Measurements from ENCODE around the gene NEK10. TPM values are rescaled to one million over a fixed set of nuclear protein-coding genes. Genes with fewer than 3 reads are reported as not detected.

The NEK10 gene
- total and polyA plus RNA-seq, 2 donors (not counting 3 experiments of a cell fraction or from before 2014, with no cell fraction given): 0.32 to 5.0 TPM

DNA sequence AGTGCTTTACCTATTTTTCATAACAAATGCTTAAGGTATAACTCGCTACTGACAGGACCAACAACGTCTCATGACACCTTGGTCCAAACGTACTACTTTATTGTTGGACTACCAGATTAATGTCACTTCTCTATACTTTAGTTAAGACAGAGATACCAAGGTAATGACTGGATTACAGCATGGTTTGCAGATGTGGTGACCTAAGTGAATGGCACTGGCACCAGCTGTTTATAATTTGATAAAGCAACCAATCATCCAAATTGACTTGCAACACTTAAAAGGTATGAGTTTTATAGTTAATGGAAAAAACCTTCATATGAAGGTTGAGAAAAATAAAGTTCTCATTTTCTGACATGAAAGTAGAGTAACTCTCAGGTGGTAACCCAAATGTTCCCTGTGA is 209.0 kb downstream of the NEK10 start:
- TF ChIP-seq CTCF (IDR thresholded peaks at IDR 0.05; ENCODE audit: extremely low read depth in 1 of 2, insufficient read depth in 1 of 2, low read depth in 1 of 2, low read length in 2 of 2) (no peak), MAX (IDR thresholded peaks at IDR 0.05; ENCODE audit: insufficient read depth, insufficient read length) (no peak)
- CTCF ChIA-PET: no interaction called here
- intact Hi-C loops (cut with micrococcal nuclease): no loop called here
- dilution Hi-C loops (cut with MboI; ENCODE audit: extremely low pct_ligation_motif_present, low sequenced_read_pairs): no loop called here
- no peak overlapping the region for H3K27ac ChIP-seq (ENCODE audit: insufficient read depth, low read depth, low read length)
- H3K9ac ChIP-seq (replicated peaks; ENCODE audit: extremely low read depth, insufficient read depth, low read length): no peak overlapping the region
- no peaks in the 10 kb centered on the region for H3K4me1 ChIP-seq (ENCODE audit: control insufficient read depth, extremely low read depth, insufficient read depth, low read length)
- no peaks in the 10 kb centered on the region for H3K36me3 ChIP-seq (ENCODE audit: control insufficient read depth in 2 of 2, extremely low read depth in 1 of 2, insufficient read depth in 2 of 2, low read length in 2 of 2)
- no peaks in the 10 kb centered on the region for H3K27me3 ChIP-seq (ENCODE audit: control insufficient read depth in 2 of 2, insufficient read depth in 2 of 2, low read length in 2 of 2)
- no peak overlapping the region for H2AFZ ChIP-seq (ENCODE audit: low read depth, low read length)
- H3K9me3 ChIP-seq (replicated peaks; ENCODE audit: control insufficient read depth, insufficient read depth, low read length): no peaks in the 10 kb centered on the region
- H3K9me1 ChIP-seq (replicated peaks; ENCODE audit: control insufficient read depth, extremely low read depth, insufficient read depth, low read length): no peaks in the 10 kb centered on the region
- H3K79me2 ChIP-seq (ENCODE audit: control insufficient read depth, insufficient read depth, low read length): no peaks in the 10 kb centered on the region
- BruUV-seq (replicated peaks): no TSS peak
- POLR2A ChIA-PET: no interaction called here
- DNase-seq (ENCODE audit: low read depth, low spot score) (no peak), FAIRE-seq (no peak)
- no peak overlapping the region for H3K4me2 ChIP-seq (ENCODE audit: insufficient read depth, low read length)
- no peak overlapping the region for H3K4me3 ChIP-seq (replicated peaks in 1 of 3; ENCODE audit: insufficient read depth in 1 of 3, low read depth in 1 of 3, low read length in 3 of 3)
- H4K20me1 ChIP-seq (replicated peaks; ENCODE audit: control insufficient read depth, extremely low read depth, insufficient read depth, low read length): no peaks in the 10 kb centered on the region

DNA sequence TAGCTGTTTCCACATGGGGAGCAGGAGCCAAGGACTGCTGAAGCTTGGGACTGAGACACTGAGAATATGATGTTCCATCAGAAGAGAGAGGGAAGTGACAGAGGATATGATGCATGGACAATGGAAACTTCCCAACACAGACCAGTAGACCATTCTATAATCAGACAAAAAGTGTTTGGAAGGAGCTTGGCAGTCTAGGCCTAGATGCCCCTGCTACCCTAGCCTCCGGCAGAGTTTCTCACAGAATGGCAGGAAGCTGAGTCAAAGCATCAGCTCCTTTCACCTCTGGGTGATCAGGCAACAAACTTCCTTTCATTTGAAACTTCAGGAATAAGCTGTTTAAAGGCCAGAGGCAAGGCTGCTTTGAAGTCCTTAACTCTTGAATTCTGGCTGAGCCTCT is 222.0 kb downstream of the NEK10 start:
- CTCF ChIA-PET: interaction anchor here (0.7 to 4.2 kb wide), 11 partner anchors 8 to 1181 kb away, joined by 3 to 31 read pairs (median 3); no protein-coding TSS in a partner anchor
- POLR2A ChIA-PET: no interaction called here
- BruUV-seq (replicated peaks): no TSS peak
- dilution Hi-C loops (cut with MboI; ENCODE audit: extremely low pct_ligation_motif_present, low sequenced_read_pairs) (no loop called here), intact Hi-C loops (cut with micrococcal nuclease) (loop anchor here (1.0 kb wide), 1 partner anchor 443 kb away; no protein-coding TSS in a partner anchor)
- TF ChIP-seq POLR2A (IDR thresholded peaks at IDR 0.05; ENCODE audit: low read depth, low read length): no peak
- no peak for TF ChIP-seq EZH2 (IDR thresholded peaks at IDR 0.05; ENCODE audit: borderline replicate concordance, low read depth, low read length, severe bottlenecking)
- TF ChIP-seq CTCF (IDR thresholded peaks at IDR 0.05; ENCODE audit: extremely low read depth in 1 of 2, insufficient read depth in 1 of 2, low read depth in 1 of 2, low read length in 2 of 2): no peak
- peak; percentile 85 for TF ChIP-seq FOS (IDR thresholded peaks at IDR 0.05; ENCODE audit: borderline replicate concordance, insufficient read depth, low read length)
- no peak for TF ChIP-seq MAX (IDR thresholded peaks at IDR 0.05; ENCODE audit: insufficient read depth, insufficient read length)
- no peak for TF ChIP-seq MYC (IDR thresholded peaks at IDR 0.05; ENCODE audit: low read depth, low read length)
- TF ChIP-seq JUN (IDR thresholded peaks at IDR 0.05; ENCODE audit: borderline replicate concordance, insufficient read depth, insufficient read length, low read depth): peak; percentile 61
- TF ChIP-seq GATA2 (IDR thresholded peaks at IDR 0.05; ENCODE audit: insufficient read depth, insufficient read length, low read depth, low read length): peak; percentile 50
- peak; percentile 42 for TF ChIP-seq POLR2AphosphoS5 (IDR thresholded peaks at IDR 0.05; ENCODE audit: insufficient read depth, low read depth, low read length)
- no peaks in the 10 kb centered on the region for H3K79me2 ChIP-seq (ENCODE audit: control insufficient read depth, insufficient read depth, low read length)
- no peak overlapping the region for H3K4me3 ChIP-seq (replicated peaks in 1 of 3; ENCODE audit: insufficient read depth in 1 of 3, low read depth in 1 of 3, low read length in 3 of 3)
- no peaks in the 10 kb centered on the region for H4K20me1 ChIP-seq (replicated peaks; ENCODE audit: control insufficient read depth, extremely low read depth, insufficient read depth, low read length)
- no peaks in the 10 kb centered on the region for H3K27me3 ChIP-seq (ENCODE audit: control insufficient read depth in 2 of 2, insufficient read depth in 2 of 2, low read length in 2 of 2)
- peak overlapping the region; percentile 91 for H2AFZ ChIP-seq (ENCODE audit: low read depth, low read length)
- H3K9me3 ChIP-seq (replicated peaks; ENCODE audit: control insufficient read depth, insufficient read depth, low read length): no peaks in the 10 kb centered on the region
- peak overlapping the region; percentile 50 for H3K4me2 ChIP-seq (ENCODE audit: insufficient read depth, low read length)
- peak; percentile 84 for DNase-seq (ENCODE audit: low read depth, low spot score)
- peaks cover 26% of the 10 kb centered on the region for H3K4me1 ChIP-seq (ENCODE audit: control insufficient read depth, extremely low read depth, insufficient read depth, low read length)
- peak overlapping the region; percentile 60 for H3K9ac ChIP-seq (replicated peaks; ENCODE audit: extremely low read depth, insufficient read depth, low read length)
- peak overlapping the region; percentile 96 for H3K27ac ChIP-seq (ENCODE audit: insufficient read depth, low read depth, low read length)
- peak; percentile 95 for FAIRE-seq
- H3K36me3 ChIP-seq (ENCODE audit: control insufficient read depth in 2 of 2, extremely low read depth in 1 of 2, insufficient read depth in 2 of 2, low read length in 2 of 2): no peaks in the 10 kb centered on the region
- H3K9me1 ChIP-seq (replicated peaks; ENCODE audit: control insufficient read depth, extremely low read depth, insufficient read depth, low read length): no peaks in the 10 kb centered on the region
